ENCODE measurements around the gene SLC26A2. TPM values are rescaled to one million over a fixed set of nuclear protein-coding genes. Genes with fewer than 3 reads are reported as not detected.

Gene SLC26A2
- total RNA-seq, 1 donor from 2014 or later: 15.4 TPM

DNA sequence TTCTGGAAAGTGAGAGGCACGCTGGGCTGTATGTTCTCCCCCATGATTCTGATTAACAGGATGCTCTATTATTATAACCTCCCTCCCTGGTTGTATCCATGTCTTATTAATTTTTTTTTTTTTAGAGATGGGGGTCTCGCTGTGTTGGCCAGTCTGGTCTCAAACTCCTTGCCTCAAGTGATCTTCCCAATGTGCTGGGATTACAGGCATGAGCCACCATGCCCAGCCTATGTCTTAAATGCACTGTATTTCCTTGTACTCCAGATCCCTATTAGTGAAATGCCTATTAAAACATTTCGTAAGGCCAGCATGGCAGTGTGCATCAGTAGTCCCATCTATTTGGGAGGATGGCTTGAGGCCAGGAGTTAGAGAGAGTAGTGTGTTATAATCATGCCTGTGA, 32.9 kb downstream of the SLC26A2 start:
- Histone ChIP-seq H3K4me3 (ENCODE audit: low read depth, low read length) (no peak overlapping the region), H3K27me3 (ENCODE audit: control insufficient read depth, insufficient read depth, low read length) (no peaks in the 10 kb centered on the region), H3K36me3 (ENCODE audit: control insufficient read depth, insufficient read depth, low read length) (no peaks in the 10 kb centered on the region)
- TF ChIP-seq, protein P1, sequence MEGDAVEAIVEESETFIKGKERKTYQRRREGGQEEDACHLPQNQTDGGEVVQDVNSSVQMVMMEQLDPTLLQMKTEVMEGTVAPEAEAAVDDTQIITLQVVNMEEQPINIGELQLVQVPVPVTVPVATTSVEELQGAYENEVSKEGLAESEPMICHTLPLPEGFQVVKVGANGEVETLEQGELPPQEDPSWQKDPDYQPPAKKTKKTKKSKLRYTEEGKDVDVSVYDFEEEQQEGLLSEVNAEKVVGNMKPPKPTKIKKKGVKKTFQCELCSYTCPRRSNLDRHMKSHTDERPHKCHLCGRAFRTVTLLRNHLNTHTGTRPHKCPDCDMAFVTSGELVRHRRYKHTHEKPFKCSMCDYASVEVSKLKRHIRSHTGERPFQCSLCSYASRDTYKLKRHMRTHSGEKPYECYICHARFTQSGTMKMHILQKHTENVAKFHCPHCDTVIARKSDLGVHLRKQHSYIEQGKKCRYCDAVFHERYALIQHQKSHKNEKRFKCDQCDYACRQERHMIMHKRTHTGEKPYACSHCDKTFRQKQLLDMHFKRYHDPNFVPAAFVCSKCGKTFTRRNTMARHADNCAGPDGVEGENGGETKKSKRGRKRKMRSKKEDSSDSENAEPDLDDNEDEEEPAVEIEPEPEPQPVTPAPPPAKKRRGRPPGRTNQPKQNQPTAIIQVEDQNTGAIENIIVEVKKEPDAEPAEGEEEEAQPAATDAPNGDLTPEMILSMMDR (IDR thresholded peaks at IDR 0.05; ENCODE audit: insufficient read depth, low read length, poor library complexity, severe bottlenecking): no peak
- DNase-seq (ENCODE audit: low read depth): no peak

DNA sequence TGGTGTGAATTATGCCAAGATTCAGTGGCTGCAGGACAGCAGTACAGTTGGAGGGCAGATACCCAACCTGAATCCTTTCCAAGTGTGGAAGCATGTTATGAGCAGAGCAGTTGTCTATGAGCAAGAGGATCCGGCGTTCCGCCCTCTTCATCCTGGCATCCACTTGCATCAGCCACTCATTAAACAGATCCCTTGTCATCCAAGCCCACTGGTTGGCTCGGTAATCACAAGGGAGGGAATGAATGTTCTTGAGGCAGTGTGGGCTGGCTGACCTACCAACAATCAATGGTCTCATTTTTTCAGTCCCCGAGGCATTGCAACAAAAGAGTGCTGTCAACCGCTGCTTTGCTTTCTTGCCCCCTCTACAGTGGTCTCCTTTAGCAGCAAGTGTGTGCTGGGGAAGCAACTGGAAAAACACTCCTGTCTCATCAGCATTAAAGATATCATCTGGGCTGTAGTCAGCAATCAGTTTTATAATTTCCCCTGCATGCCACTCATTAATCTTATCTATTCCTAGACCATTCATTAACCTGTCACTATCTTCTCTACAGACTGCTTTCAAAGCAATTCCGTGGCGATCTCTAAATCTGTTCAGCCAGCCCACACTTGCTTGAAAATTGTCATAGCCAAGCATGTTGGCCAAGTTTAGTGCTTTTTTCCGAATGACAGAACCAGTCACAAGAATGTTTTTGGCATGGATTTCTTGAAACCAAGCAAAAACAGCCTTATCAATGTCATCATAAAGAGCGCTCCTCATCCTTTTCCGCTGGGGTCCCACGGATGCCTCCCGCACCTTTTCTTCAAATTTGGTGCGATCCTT, 35.0 kb downstream of the SLC26A2 start:
- no peaks in the 10 kb centered on the region for H3K27me3 ChIP-seq (ENCODE audit: control insufficient read depth, insufficient read depth, low read length)
- TF ChIP-seq, protein P1 (IDR thresholded peaks at IDR 0.05; ENCODE audit: insufficient read depth, low read length, poor library complexity, severe bottlenecking): no peak
- no peak overlapping the region for H3K4me3 ChIP-seq (ENCODE audit: low read depth, low read length)
- no peaks in the 10 kb centered on the region for H3K36me3 ChIP-seq (ENCODE audit: control insufficient read depth, insufficient read depth, low read length)
- DNase-seq (ENCODE audit: low read depth): no peak

DNA sequence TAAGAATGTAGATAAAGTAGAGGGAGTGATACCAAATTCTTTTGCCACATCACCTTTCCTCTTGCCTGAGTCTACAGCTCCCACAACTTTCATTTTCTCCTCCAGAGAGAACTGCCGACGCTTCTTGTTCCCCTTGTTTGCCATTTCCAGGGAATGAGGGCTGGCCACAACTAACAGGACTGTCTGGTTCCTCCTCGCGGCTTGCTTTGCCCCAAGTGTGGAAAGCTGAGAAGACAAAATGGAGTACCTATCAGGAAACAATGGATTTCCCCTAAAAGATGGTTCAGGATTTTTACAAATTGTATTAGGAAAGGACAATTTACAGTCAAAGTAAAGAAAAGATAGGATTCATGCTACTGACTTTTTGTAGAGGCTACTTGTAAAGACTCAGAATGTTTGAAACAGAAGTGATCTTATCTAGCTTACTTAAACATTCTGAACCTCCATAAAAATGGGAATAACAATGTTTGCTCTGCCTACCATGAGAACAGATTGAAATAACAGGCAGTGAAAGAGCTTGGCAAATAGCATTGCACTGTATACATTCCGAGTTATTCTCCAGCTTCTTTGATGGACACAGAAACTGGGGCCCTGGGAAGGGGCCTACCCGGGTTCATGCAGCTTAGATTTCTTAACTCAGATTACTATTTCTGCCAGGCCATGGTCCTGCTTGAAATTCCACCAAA, 35.8 kb downstream of the SLC26A2 start:
- Histone ChIP-seq H3K36me3 (ENCODE audit: control insufficient read depth, insufficient read depth, low read length) (no peaks in the 10 kb centered on the region), H3K27me3 (ENCODE audit: control insufficient read depth, insufficient read depth, low read length) (no peaks in the 10 kb centered on the region), H3K4me3 (ENCODE audit: low read depth, low read length) (no peak overlapping the region)
- TF ChIP-seq, protein P1 (IDR thresholded peaks at IDR 0.05; ENCODE audit: insufficient read depth, low read length, poor library complexity, severe bottlenecking): no peak
- no peak for DNase-seq (ENCODE audit: low read depth)

DNA sequence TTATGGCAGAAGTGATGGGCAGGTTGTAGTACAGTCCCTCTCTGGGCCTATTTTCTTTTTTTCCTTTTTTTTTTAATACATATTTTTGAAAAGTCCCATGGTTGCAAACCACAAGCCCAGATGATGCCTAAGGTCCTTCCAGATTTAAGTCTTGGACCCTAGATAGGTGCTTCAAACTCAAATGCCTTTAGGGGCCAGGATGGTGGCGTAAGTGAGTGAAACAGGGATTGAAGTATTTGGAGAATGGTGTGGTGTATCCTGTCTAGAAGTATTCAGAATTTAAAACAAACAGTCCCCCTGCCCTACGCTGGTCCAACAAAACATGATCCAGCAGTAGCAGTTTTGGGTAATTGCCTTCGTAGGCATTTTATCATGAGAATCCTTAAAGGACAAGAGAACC, 37.7 kb downstream of the SLC26A2 start:
- no peak for DNase-seq (ENCODE audit: low read depth)
- TF ChIP-seq, protein P1 (IDR thresholded peaks at IDR 0.05; ENCODE audit: insufficient read depth, low read length, poor library complexity, severe bottlenecking): no peak
- Histone ChIP-seq H3K27me3 (ENCODE audit: control insufficient read depth, insufficient read depth, low read length) (no peaks in the 10 kb centered on the region), H3K36me3 (ENCODE audit: control insufficient read depth, insufficient read depth, low read length) (no peaks in the 10 kb centered on the region), H3K4me3 (ENCODE audit: low read depth, low read length) (no peak overlapping the region)

DNA sequence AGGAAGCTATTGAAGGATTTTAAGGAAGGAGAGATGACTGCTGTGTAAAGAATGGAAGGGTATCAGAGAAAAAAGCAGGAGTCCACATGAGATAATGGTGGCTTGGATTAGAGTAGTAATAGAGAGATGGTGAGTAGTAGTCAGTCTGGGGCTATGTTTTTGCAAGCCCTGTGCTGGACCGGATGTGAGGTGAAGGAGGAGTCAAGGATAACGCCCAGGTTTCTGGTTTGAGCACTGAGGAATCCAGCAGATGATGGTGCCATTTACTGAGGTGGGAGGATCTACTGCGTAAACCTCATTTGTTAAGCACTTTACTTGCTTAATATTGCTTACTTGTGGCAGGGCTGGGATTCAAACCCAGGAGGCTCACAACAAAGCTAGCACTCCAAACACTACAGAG, 38.8 kb downstream of the SLC26A2 start:
- no peak for DNase-seq (ENCODE audit: low read depth)
- H3K27me3 ChIP-seq (ENCODE audit: control insufficient read depth, insufficient read depth, low read length): no peaks in the 10 kb centered on the region
- peak overlapping the region; percentile 94 for H3K4me3 ChIP-seq (ENCODE audit: low read depth, low read length)
- H3K36me3 ChIP-seq (ENCODE audit: control insufficient read depth, insufficient read depth, low read length): no peaks in the 10 kb centered on the region
- TF ChIP-seq, protein P1 (IDR thresholded peaks at IDR 0.05; ENCODE audit: insufficient read depth, low read length, poor library complexity, severe bottlenecking): no peak

Measured in kidney epithelial cell (primary cell).